Fibroblast of villous mesenchyme (primary cell): Measurements from ENCODE around the gene RXFP1. TPM values are rescaled to one million over a fixed set of nuclear protein-coding genes. Genes with fewer than 3 reads are reported as not detected.

Experiments
- DNase-seq: peaks from one replicate; pipeline ENCODE4 v3.0.0-alpha.2; 2010; ENCODE audit warnings: low read depth
- H3K4me3 ChIP-seq: 2 replicates; pipeline ENCODE4 v1.5.1; 2011; ENCODE audit warnings: low read depth, mild to moderate bottlenecking, low read length
- CTCF ChIP-seq: IDR thresholded peaks from 2 replicates; pipeline ENCODE4 v1.5.1; 2012; ENCODE audit warnings: low read depth, mild to moderate bottlenecking, low read length; ENCODE audit not compliant: insufficient read depth
- total RNA-seq: library from RNA; depleted of rRNA; stranded (reverse); fragments of >200 nt; gene quantifications from 2 replicates; pipeline ENCODE4 v1.2.3, GENCODE V29; 2012

RXFP1 gene
- total RNA-seq, 1 donor: 1.7 TPM

- TF ChIP-seq CTCF: no peak
- DNase-seq: no peak
- H3K4me3 ChIP-seq: no peak overlapping the region
Observed at GRCh38 chr4:158540125-158540907, 18.6 kb downstream of the RXFP1 start.

- no peak for TF ChIP-seq CTCF
- DNase-seq: no peak
Observed at GRCh38 chr4:158541506-158541905, 19.8 kb downstream of the RXFP1 start.

GRCh38 chr4:158543191-158543590 is 21.5 kb downstream of the RXFP1 start:
- TF ChIP-seq CTCF: no peak
- no peak for DNase-seq
- H3K4me3 ChIP-seq: no peak overlapping the region

More at GRCh38 chr4:158541506-158541905, 19.8 kb downstream of the RXFP1 start:
- no peak overlapping the region for H3K4me3 ChIP-seq

GRCh38 chr4:158544141-158544540 is 22.5 kb downstream of the RXFP1 start:
- no peak for DNase-seq
- H3K4me3 ChIP-seq: no peak overlapping the region
- no peak for TF ChIP-seq CTCF

- no peak for DNase-seq
Observed at GRCh38 chr4:158553364-158553763, 31.7 kb downstream of the RXFP1 start.

GRCh38 chr4:158560284-158560683 is 38.6 kb downstream of the RXFP1 start:
- no peak for DNase-seq
- TF ChIP-seq CTCF: no peak

More at GRCh38 chr4:158553364-158553763, 31.7 kb downstream of the RXFP1 start:
- H3K4me3 ChIP-seq: no peak overlapping the region
- TF ChIP-seq CTCF: no peak

More at GRCh38 chr4:158560284-158560683, 38.6 kb downstream of the RXFP1 start:
- no peak overlapping the region for H3K4me3 ChIP-seq
